ENCODE measurements around the gene CCDC195. TPM values are rescaled to one million over a fixed set of nuclear protein-coding genes. Genes with fewer than 3 reads are reported as not detected.

The CCDC195 gene
- total RNA-seq = not detected
- not detected for polyA plus RNA-seq

GRCh38 chr2:224716201-224716600, at the start of gene CCDC195:
Gene CCDC195 (minus strand): TSS chr2:224716365. CDS start chr2:224716365, 0 bp downstream.
- intact Hi-C loops (cut with DNase I) = no loop called here
- ATAC-seq (no peak), DNase-seq (no peak), FAIRE-seq (no peak)
- Histone ChIP-seq H3K4me1 (no peaks in the 10 kb centered on the region), H3K27ac (no peak within 1 kb of the TSS), H3K27me3 (no peaks in the 10 kb centered on the region), H3K9me3 (no peaks in the 10 kb centered on the region), H3K36me3 (no peaks in the 10 kb centered on the region), H3K4me3 (no peak within 1 kb of the TSS)
- no peak for TF ChIP-seq CTCF (IDR thresholded peaks at IDR 0.05)
- 72 to 77% methylated on average over 5 of the region's 5 CpGs for WGBS, 2 donors

GRCh38 chr2:224764565-224765236, 48.5 kb upstream of the CCDC195 start:
- H3K27me3 ChIP-seq = no peaks in the 10 kb centered on the region
- 59 to 72% methylated on average over 2 of the region's 2 CpGs for whole genome bisulfite sequencing, 2 donors
- no peaks in the 10 kb centered on the region for H3K9me3 ChIP-seq
- intact Hi-C loops (cut with DNase I) = no loop called here
- FAIRE-seq (no peak), DNase-seq (no peak), ATAC-seq (no peak)
- H3K4me1 ChIP-seq = no peaks in the 10 kb centered on the region
- no peak overlapping the region for H3K4me3 ChIP-seq
- H3K36me3 ChIP-seq = no peaks in the 10 kb centered on the region
- H3K27ac ChIP-seq = no peak overlapping the region
- TF ChIP-seq CTCF (IDR thresholded peaks at IDR 0.05) = no peak

GRCh38 chr2:224757934-224758548, 41.9 kb upstream of the CCDC195 start:
- DNase-seq = no peak
- intact Hi-C loops (cut with DNase I) = no loop called here
- ATAC-seq = no peak
- WGBS, 2 donors = 63 to 69% methylated on average over 3 of the region's 3 CpGs
- Histone ChIP-seq H3K27me3 (no peaks in the 10 kb centered on the region), H3K9me3 (no peaks in the 10 kb centered on the region), H3K4me1 (no peaks in the 10 kb centered on the region), H3K36me3 (no peaks in the 10 kb centered on the region), H3K27ac (no peak overlapping the region), H3K4me3 (no peak overlapping the region)
- TF ChIP-seq CTCF (IDR thresholded peaks at IDR 0.05) = no peak
- FAIRE-seq = no peak

GRCh38 chr2:224753743-224754540, 37.8 kb upstream of the CCDC195 start:
- DNase-seq (no peak), FAIRE-seq (no peak)

More at GRCh38 chr2:224753743-224754540, 37.8 kb upstream of the CCDC195 start:
- no peak for TF ChIP-seq CTCF (IDR thresholded peaks at IDR 0.05)
- intact Hi-C loops (cut with DNase I) = no loop called here
- 31 to 54% methylated on average over 1 of the region's 1 CpG for WGBS, 2 donors
- no peaks in the 10 kb centered on the region for H3K4me1 ChIP-seq
- no peak overlapping the region for H3K27ac ChIP-seq
- H3K27me3 ChIP-seq = no peaks in the 10 kb centered on the region
- H3K4me3 ChIP-seq = no peak overlapping the region
- no peaks in the 10 kb centered on the region for H3K9me3 ChIP-seq
- H3K36me3 ChIP-seq = no peaks in the 10 kb centered on the region
- peak in 2 of 4 donors; percentile 22 to 27 for ATAC-seq
